Activated CD8-positive, alpha-beta T cell treated with anti-CD3 and anti-CD28 coated beads for 36 hours (primary cell): ENCODE results near the gene ARSB. TPM values are rescaled to one million over a fixed set of nuclear protein-coding genes. Genes with fewer than 3 reads are reported as not detected.
A peak's percentile ranks its signal among the peaks of the same experiment; 100 is the strongest.

Experiments
- ATAC-seq: fragments of 200-7000 bp; cut with Tn5 transposase; one replicate; pipeline ENCODE4 v1.10.0; 2021; ENCODE audit warnings: mild to moderate bottlenecking, moderate library complexity
- CTCF ChIA-PET: fragments of 350-600 bp; sonication (Branson Sonifier 250); formaldehyde crosslinking; loops from one replicate; lab custom pipeline; 2021; ENCODE audit warnings: antibody characterized with exemption; lab: Charles Lee
- POLR2A ChIA-PET: fragments of 350-600 bp; sonication (Branson Sonifier 250); formaldehyde crosslinking; loops from one replicate; lab custom pipeline; 2021; ENCODE audit warnings: antibody characterized with exemption; lab: Charles Lee
- DNase-seq: peaks from one replicate; pipeline ENCODE4 v3.0.0-alpha.2; 2020
- H3K27ac Mint-ChIP-seq: one replicate; pipeline ENCODE4 v1.8.0; 2021; ENCODE audit warnings: mild to moderate bottlenecking, mixed read lengths
- H3K27me3 Mint-ChIP-seq: one replicate; pipeline ENCODE4 v1.8.0; 2021; ENCODE audit warnings: mixed read lengths
- H3K36me3 Mint-ChIP-seq: one replicate; pipeline ENCODE4 v1.8.0; 2021; ENCODE audit warnings: low read depth, mixed read lengths
- H3K4me1 Mint-ChIP-seq: one replicate; pipeline ENCODE4 v1.8.0; 2021; ENCODE audit warnings: low read depth, mixed read lengths
- H3K4me3 Mint-ChIP-seq: one replicate; pipeline ENCODE4 v1.8.0; 2021; ENCODE audit warnings: mild to moderate bottlenecking, moderate library complexity, mixed read lengths
- H3K9me3 Mint-ChIP-seq: one replicate; pipeline ENCODE4 v1.8.0; 2021; ENCODE audit warnings: mixed read lengths
- intact Hi-C: fragments of 100-400 bp; cut with micrococcal nuclease; formaldehyde crosslinking; loops from one replicate; pipeline ENCODE4 v1.10.0; 2022
- total RNA-seq, 2 experiments: library from RNA; stranded (reverse); gene quantifications; one replicate each; pipeline ENCODE4 v1.2.3, GENCODE V29; 2021
- TF ChIP-seq, protein P1 (sequence below): fragments of 200-600 bp; IDR thresholded peaks from one replicate; pipeline ENCODE4 v1.8.0; 2022; ENCODE audit warnings: antibody characterized with exemption, mild to moderate bottlenecking

Gene ARSB
- total RNA-seq, 2 experiments from 2014 or later: 8.8 to 9.1 TPM

DNA sequence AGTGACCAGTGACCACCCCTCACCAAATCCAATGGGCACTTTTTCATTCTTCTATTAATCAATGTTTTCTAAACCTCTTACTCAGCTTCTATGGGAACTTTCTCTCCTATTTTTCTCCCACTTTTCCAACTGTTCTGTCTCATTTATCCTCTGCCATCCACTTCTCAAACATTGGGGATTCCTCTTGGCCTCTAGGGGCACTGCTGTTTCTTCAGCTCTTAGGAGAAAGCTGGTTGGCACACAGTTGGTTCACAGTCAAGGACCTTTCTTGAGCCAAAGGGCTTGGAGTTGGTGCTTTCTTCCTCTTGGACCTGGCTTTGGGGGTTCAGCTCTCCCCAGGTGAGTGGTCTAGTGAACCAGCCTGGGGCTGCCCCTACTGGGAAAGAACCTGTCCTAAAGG lies 224.3 kb downstream of the ARSB start:
- Mint-ChIP-seq H3K27ac (no peak overlapping the region), H3K27me3 (peaks cover 2% of the 10 kb centered on the region), H3K36me3 (no peaks in the 10 kb centered on the region), H3K4me3 (no peak overlapping the region), H3K9me3 (no peaks in the 10 kb centered on the region), H3K4me1 (peaks cover 13% of the 10 kb centered on the region)
- DNase-seq: no peak
- ChIA-PET POLR2A (interaction anchor here (0.6 kb wide), 1 partner anchor 45 kb away, joined by 3 read pairs; no protein-coding TSS in a partner anchor), CTCF (interaction anchor here (0.7 to 1.0 kb wide), 3 partner anchors 15 to 751 kb away, joined by 3 read pairs; no protein-coding TSS in a partner anchor)
- TF ChIP-seq, protein P1, sequence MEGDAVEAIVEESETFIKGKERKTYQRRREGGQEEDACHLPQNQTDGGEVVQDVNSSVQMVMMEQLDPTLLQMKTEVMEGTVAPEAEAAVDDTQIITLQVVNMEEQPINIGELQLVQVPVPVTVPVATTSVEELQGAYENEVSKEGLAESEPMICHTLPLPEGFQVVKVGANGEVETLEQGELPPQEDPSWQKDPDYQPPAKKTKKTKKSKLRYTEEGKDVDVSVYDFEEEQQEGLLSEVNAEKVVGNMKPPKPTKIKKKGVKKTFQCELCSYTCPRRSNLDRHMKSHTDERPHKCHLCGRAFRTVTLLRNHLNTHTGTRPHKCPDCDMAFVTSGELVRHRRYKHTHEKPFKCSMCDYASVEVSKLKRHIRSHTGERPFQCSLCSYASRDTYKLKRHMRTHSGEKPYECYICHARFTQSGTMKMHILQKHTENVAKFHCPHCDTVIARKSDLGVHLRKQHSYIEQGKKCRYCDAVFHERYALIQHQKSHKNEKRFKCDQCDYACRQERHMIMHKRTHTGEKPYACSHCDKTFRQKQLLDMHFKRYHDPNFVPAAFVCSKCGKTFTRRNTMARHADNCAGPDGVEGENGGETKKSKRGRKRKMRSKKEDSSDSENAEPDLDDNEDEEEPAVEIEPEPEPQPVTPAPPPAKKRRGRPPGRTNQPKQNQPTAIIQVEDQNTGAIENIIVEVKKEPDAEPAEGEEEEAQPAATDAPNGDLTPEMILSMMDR: no peak
- intact Hi-C loops: no loop called here
- ATAC-seq: no peak

- ChIA-PET CTCF (interaction anchor here (0.8 to 1.0 kb wide), 2 partner anchors 15 to 36 kb away, joined by 3 read pairs; no protein-coding TSS in a partner anchor), POLR2A (no interaction called here)
- Mint-ChIP-seq H3K36me3 (no peaks in the 10 kb centered on the region), H3K4me1 (peaks cover 13% of the 10 kb centered on the region), H3K27ac (no peak overlapping the region), H3K9me3 (no peaks in the 10 kb centered on the region), H3K4me3 (no peak overlapping the region), H3K27me3 (peaks cover 2% of the 10 kb centered on the region)
- ATAC-seq (no peak), DNase-seq (no peak)
- intact Hi-C loops: no loop called here
- TF ChIP-seq, protein P1: no peak
These were observed 224.7 kb downstream of the ARSB start for GRCh38 chr5:78760366-78760765.

- peak; percentile 5 for DNase-seq
- ATAC-seq: peak; percentile 49
These were observed 226.8 kb downstream of the ARSB start for GRCh38 chr5:78758169-78758839.

DNA sequence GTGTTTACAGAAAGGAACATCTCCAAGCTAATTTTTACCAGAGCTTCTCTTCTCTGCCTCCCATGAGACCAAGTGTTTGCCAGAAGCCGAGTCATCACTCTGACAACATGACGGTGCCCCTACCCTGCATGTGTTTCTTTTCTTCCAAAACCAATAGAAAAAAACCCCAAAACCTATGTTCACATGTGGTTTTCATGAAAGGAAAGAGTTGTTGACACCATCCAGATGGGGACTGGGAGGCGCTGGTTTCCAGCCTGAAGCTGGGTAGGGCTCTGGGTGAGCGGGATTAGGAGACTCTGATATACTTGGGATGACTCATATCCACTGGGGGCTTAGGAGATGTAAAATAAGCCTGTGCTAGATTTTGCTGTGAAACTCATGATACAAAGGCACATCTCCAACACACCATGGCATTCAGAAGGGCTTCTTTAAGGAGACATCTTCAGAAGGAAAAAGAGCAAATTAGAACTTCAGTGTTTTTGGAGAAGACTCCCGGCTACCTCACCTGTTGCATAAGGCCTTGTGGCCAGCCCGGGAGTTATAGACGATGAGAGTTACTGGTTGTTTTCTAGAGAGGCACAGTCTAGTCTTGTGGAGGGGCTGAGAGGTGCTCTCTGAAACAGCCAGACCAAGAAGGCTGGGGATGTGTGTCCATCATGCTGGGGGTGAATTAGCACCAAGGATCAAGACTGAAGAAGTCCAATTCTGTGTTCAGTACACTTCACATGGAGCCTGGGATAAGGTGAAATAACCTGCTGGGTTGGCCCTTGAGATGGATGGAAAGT lies 227.6 kb downstream of the ARSB start:
- peak; percentile 34 for ATAC-seq
- H3K36me3 Mint-ChIP-seq: no peaks in the 10 kb centered on the region
- POLR2A ChIA-PET: interaction anchor here (0.5 kb wide), 1 partner anchor 56 kb away, joined by 4 read pairs; no protein-coding TSS in a partner anchor
- peaks cover 2% of the 10 kb centered on the region for H3K27me3 Mint-ChIP-seq
- H3K9me3 Mint-ChIP-seq: no peaks in the 10 kb centered on the region
- DNase-seq: peak; percentile 10
- TF ChIP-seq, protein P1: no peak
- intact Hi-C loops: no loop called here
- no peak overlapping the region for H3K4me3 Mint-ChIP-seq
- CTCF ChIA-PET: no interaction called here
- H3K27ac Mint-ChIP-seq: no peak overlapping the region
- H3K4me1 Mint-ChIP-seq: peaks cover 13% of the 10 kb centered on the region

More at GRCh38 chr5:78758169-78758839, 226.8 kb downstream of the ARSB start:
- Mint-ChIP-seq H3K4me3 (no peak overlapping the region), H3K27me3 (peaks cover 2% of the 10 kb centered on the region), H3K4me1 (peaks cover 13% of the 10 kb centered on the region), H3K9me3 (no peaks in the 10 kb centered on the region), H3K27ac (no peak overlapping the region), H3K36me3 (no peaks in the 10 kb centered on the region)
- ChIA-PET CTCF (no interaction called here), POLR2A (no interaction called here)
- TF ChIP-seq, protein P1: no peak
- intact Hi-C loops: no loop called here
